ENCODE data around the gene PHACTR2.

The PHACTR2 gene

DNA sequence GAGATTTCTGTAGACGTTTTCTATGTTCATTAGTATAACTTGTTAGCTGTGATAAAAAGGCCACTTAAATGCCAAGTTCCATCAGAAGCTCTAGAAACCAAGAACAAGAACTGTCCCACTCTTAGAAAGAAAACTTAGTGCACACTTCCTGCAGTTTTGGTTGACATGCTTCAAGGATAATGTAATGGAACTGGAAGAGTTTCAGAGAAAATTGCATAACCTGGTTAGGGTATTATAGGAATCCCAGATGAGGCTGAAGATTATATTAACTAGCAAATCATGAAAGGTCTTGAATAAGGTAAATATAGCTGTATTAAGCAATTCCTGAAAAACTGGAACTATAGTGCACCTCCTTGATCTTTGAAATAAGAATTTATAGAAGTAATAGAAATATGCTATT lies 1.8 kb upstream of the PHACTR2 start:
- no peak for DNase-seq

- no peak for DNase-seq
Measured at GRCh38 chr6:143676437-143677045, 1.2 kb upstream of the PHACTR2 start.

DNA sequence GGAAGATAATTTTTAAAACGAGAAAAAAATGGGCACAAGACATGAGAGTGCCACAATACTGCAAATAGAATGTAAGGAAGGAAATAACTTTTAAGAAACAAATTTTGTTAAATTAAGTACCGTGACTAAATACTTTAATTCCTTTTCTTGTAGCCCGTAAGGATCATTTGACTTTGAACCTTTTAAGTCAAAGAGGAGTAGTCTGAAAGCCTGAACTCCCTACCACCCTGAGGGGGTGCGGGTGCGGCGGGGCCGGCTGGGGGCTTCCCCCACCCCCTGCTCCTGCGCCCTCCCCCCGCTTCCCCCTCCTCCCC lies 231 bp upstream of the PHACTR2 start:
- DNase-seq = peak; percentile 74

GRCh38 chr6:143679041-143679440 lies 1.3 kb downstream of the PHACTR2 start:
- DNase-seq = no peak

DNA sequence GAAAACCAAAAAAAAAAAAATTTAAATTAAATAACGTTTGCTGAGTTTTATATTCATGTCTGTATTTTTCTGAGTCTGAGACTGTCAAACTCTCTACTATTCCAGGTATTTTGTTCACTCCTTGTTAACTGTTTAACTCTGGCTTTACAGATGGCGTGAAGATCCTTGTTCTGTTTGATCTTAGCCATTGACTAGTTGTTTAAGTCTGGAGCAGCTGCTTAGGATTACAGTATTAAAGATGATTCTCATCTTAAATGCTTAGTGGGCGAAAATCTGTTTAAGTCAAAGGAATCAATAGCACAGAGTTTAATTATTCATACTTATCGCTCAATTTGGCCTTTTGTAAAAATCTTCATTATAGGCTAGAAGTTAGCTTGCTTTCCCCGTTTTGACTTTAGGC lies 2.4 kb downstream of the PHACTR2 start:
- DNase-seq = no peak

GRCh38 chr6:143682805-143683204 lies 5.0 kb downstream of the PHACTR2 start:
- no peak for DNase-seq

GRCh38 chr6:143684486-143684885 lies 6.7 kb downstream of the PHACTR2 start:
- DNase-seq = no peak

DNA sequence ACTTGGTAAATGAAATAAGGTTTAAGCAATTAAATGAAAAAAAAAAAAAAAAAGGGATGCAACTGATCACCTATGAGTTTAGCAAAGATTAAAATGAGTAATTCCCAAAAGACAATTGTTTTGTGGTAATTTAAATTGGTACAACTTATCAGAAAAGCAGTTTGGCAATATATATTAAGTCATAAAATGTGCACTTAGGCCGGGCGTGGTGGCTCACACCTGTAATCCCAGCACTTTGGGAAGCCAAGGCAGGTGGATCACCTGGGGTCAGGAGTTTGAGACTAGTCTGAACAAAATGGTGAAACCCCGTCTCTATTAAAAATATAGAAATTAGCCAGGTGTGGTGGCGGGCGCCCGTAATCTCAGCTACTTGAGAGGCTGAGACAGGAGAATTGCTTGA lies 7.9 kb downstream of the PHACTR2 start:
- DNase-seq = no peak

- no peak for DNase-seq
Measured at GRCh38 chr6:143687591-143687990, 9.8 kb downstream of the PHACTR2 start.

- DNase-seq = no peak
Measured at GRCh38 chr6:143688681-143689080, 10.9 kb downstream of the PHACTR2 start.

- no peak for DNase-seq
Measured at GRCh38 chr6:143689852-143690251, 12.1 kb downstream of the PHACTR2 start.

DNA sequence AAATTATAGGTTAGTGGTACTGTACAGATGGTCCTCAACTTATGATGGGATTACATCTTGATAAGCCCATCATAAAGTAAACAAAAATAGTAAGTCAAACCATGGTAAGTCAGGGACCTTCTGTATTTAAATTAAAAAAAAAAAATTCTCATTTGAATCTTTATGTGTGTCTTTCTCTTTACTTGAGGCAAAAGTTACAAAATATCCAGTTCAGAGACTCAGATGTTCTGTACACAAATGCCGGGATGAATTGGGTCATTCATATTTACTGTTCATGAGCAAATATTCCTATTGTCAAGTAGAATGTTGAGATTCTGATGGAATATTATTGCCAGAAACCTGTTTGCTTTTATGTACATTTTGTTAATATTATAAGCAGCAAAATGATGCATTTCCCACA lies 13.4 kb downstream of the PHACTR2 start:
- no peak for DNase-seq

GRCh38 chr6:143691900-143692636 lies 14.3 kb downstream of the PHACTR2 start:
- DNase-seq = no peak

DNA sequence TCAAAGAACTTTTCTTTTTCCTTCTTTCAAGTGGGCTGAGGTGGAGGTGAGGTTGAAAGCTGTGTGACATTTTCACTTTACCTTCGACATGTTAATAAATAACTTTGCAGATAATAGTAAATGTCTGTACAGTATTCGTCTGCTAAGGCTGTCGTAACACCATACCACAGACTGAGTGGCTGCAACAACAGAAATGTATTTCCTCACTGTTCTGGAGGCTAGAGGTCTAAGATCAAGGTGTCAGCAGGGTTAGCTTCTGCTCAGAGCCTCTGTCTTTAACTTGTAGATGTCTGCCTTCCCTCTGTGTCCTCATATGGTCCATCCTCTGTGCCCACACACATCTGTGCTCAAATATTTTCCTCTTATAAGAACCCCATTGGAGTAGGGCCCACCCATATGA lies 14.9 kb downstream of the PHACTR2 start:
- no peak for DNase-seq

GRCh38 chr6:143694013-143694412 lies 16.2 kb downstream of the PHACTR2 start:
- DNase-seq = no peak

DNA sequence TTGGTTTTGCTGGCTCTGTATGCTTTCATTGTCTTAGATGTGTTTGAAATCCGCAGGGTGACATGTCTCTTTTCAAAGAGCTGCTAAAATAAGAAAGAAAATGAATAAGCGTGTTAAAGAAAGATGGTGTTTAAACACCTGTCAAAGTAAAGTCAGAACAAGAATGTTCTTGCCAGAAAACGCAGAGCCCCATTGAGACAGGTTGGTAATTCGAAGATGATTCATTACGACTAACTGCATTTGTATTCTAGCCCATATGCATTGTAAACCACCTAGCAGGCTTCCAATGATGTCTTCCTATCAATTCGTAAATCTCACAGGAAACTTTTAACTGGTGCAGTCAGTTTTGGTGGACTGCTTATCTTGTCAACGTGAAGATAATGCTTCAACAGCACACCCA lies 16.8 kb downstream of the PHACTR2 start:
- no peak for DNase-seq

DNA sequence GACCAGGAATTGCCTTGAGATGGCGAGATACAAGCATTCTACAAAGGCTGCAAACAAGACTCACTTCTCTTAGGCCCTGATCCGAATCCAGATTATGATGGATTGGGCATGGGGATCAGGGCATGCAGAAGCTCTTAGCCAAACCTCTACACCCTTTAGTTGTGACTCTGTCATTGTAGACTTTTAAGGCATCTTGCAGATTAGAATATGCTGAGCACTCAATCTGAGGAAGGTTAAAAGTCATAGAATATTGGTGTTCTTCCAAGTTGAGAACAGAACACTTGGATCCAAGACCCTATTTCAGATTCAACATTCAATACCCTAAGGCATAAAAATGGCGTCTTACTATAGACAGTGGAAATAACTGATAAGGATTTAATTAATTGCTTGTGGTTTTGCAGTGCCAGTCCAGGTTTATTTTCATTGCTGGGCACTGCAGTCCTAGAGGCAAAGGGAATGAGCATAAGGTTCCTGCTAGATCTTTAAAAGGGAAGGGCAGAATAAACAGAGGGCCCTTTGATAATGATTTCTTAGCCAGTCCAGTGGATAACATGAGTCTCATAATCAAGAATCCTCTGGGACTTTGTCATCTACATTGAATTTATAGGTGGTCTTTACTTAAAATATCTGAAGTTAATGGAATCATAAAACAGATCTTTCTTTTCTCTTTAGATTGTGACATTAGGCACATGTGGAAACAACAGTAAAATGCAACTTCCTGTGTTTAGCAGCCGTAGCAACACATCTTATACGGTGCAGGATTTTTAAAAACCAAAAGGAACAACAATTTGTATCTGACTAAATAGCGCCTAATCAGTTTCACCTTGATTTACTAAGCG lies 17.6 kb downstream of the PHACTR2 start:
- DNase-seq = no peak

GRCh38 chr6:143695969-143696663 lies 18.4 kb downstream of the PHACTR2 start:
- no peak for DNase-seq

GRCh38 chr6:143696664-143697000 lies 18.9 kb downstream of the PHACTR2 start:
- DNase-seq = no peak

GRCh38 chr6:143697076-143697800 lies 19.5 kb downstream of the PHACTR2 start:
- no peak for DNase-seq

- no peak for DNase-seq
Measured at GRCh38 chr6:143698329-143698728, 20.6 kb downstream of the PHACTR2 start.

DNA sequence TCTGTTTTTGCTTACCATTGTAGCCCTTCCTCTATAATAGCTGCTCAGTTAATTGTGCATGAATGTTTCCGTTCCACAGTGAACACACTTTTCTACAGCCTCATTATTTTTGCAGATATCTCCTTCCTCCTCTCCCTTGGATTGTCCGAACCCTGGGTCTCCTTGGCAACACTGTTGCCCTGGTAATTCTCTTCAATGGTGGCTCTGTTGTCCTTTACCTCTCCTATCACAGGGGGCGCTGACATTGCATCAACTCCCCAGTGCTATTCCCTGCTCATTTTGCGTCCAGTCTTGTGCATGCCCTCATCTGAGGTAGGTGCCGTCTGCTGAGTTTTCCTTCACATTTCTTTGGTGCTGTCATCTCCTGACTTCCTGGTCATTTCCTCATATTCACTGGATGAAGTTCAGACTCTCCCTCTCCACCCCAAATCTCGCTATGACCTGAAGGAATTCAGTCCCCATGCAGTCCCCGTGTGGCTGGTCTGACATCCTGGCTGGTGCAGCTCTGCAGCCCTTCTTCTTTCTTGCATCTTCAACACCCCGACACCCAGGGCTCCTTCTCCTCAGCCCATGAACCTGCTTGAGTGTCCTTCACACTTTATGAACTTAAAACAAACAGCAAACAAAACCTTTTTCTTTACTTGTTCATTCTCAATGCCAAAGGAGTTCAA lies 21.1 kb downstream of the PHACTR2 start:
- DNase-seq = no peak

Data from activated effector memory CD4-positive, alpha-beta T cell treated with anti-CD3 and anti-CD28 coated beads, Interleukin-2, amount 50 U/mL, for 16 hours (primary cell).